H1 (cell line): ENCODE data around the gene RALGAPA2. TPM values are rescaled to one million over a fixed set of nuclear protein-coding genes. Genes with fewer than 3 reads are reported as not detected.

ENCODE experiments used
- CTCF ChIA-PET: fragments of 300-600 bp; sonication (Branson Sonifier 250); formaldehyde crosslinking; loops from one replicate; lab custom pipeline; 2021; ENCODE audit not compliant: partially characterized antibody; lab: Charles Lee
- POLR2A ChIA-PET: fragments of 300-600 bp; sonication (Branson Sonifier 250); formaldehyde crosslinking; loops from one replicate; lab custom pipeline; 2021; ENCODE audit warnings: inconsistent platforms; ENCODE audit not compliant: partially characterized antibody; lab: Charles Lee
- DNase-seq, 2 experiments: peaks; one replicate each; pipeline versions ENCODE4 v3.0.0 to v3.0.0-alpha.2; 2010 to 2022; ENCODE audit warnings: low spot score in 2 of 2, low read depth in 1 of 2, mixed read lengths in 1 of 2
- FAIRE-seq: peaks from 2 replicates; lab custom pipeline; 2011; peaks lifted over from hg19 to GRCh38; lab: Jason Lieb, UNC
- H2AFZ ChIP-seq: 2 replicates; pipeline ENCODE4 v1.8.1; 2012; ENCODE audit warnings: low read length, inconsistent platforms
- H2AK5ac ChIP-seq: 2 replicates; pipeline ENCODE4 v1.6.1; 2013; ENCODE audit warnings: low read depth, low read length
- H2BK120ac ChIP-seq: replicated peaks from 2 replicates; pipeline ENCODE3; 2013; ENCODE audit warnings: low read depth, low read length, inconsistent platforms
- H2BK12ac ChIP-seq: 2 replicates; pipeline ENCODE4 v1.6.1; 2013; ENCODE audit warnings: low read depth, low read length
- H2BK15ac ChIP-seq: 2 replicates; pipeline ENCODE4 v1.6.1; 2013; ENCODE audit warnings: low read length
- H2BK20ac ChIP-seq: 2 replicates; pipeline ENCODE4 v1.6.1; 2013; ENCODE audit warnings: low read length
- H2BK5ac ChIP-seq: 2 replicates; pipeline ENCODE4 v1.6.1; 2013; ENCODE audit warnings: low read depth, low read length
- H3K14ac ChIP-seq: 2 replicates; pipeline ENCODE4 v1.6.1; 2013; ENCODE audit warnings: inconsistent platforms; ENCODE audit not compliant: insufficient read length
- H3K18ac ChIP-seq: 2 replicates; pipeline ENCODE4 v1.6.1; 2013; ENCODE audit warnings: low read length; ENCODE audit errors: extremely low read depth
- H3K23ac ChIP-seq: 2 replicates; pipeline ENCODE4 v1.6.1; 2013; ENCODE audit warnings: inconsistent platforms; ENCODE audit not compliant: insufficient read length
- H3K23me2 ChIP-seq: 2 replicates; pipeline ENCODE4 v1.6.1; 2013; ENCODE audit warnings: low read depth, low read length
- H3K27ac ChIP-seq: 2 replicates; pipeline ENCODE4 v1.6.1; 2011; ENCODE audit warnings: low read depth, low read length, inconsistent platforms
- H3K27me3 ChIP-seq, 4 experiments: replicated peaks in 1 of 4; 1 replicate in 1 of 4; 2 replicates in 3 of 4; pipeline versions ENCODE4 v1.6.1 to v1.8.1; 2011 to 2013; ENCODE audit warnings: low read length in 3 of 4, mild to moderate bottlenecking in 3 of 4, inconsistent platforms in 2 of 4, mixed read lengths in 2 of 4, moderate library complexity in 1 of 4; ENCODE audit not compliant: control insufficient read depth in 3 of 4, insufficient read depth in 3 of 4; ENCODE audit errors: extremely low read depth in 1 of 4
- H3K36me3 ChIP-seq, 4 experiments: 2 replicates each; pipeline versions ENCODE4 v1.6.1 to v1.8.1; 2011 to 2013; ENCODE audit warnings: mild to moderate bottlenecking in 4 of 4, low read length in 3 of 4, moderate library complexity in 2 of 4, control low read depth in 1 of 4, inconsistent platforms in 1 of 4; ENCODE audit not compliant: insufficient read depth in 4 of 4, control insufficient read depth in 2 of 4
- H3K4ac ChIP-seq: replicated peaks from 2 replicates; pipeline ENCODE3; 2013; ENCODE audit warnings: low read length, low read depth, mixed read lengths, inconsistent platforms; ENCODE audit not compliant: insufficient read length
- H3K4me1 ChIP-seq, 4 experiments: replicated peaks in 1 of 4; 1 replicate in 1 of 4; 2 replicates in 3 of 4; pipeline versions ENCODE4 v1.6.1 to v1.8.1; 2011 to 2013; ENCODE audit warnings: low read length in 3 of 4, inconsistent platforms in 2 of 4, mixed read lengths in 1 of 4; ENCODE audit not compliant: insufficient read depth in 4 of 4, control insufficient read depth in 3 of 4
- H3K4me2 ChIP-seq, 2 experiments: 2 replicates each; pipeline versions ENCODE4 v1.6.1 to v1.8.1; 2011 to 2013; ENCODE audit warnings: low read depth in 2 of 2, low read length in 2 of 2, control low read depth in 1 of 2, inconsistent platforms in 1 of 2, mild to moderate bottlenecking in 1 of 2; ENCODE audit not compliant: insufficient read depth in 1 of 2
- H3K4me3 ChIP-seq, 4 experiments: fragments of 200-600, 300-600 bp in 1 of 4; sonication (generic), shearing (Covaris generic), sonication (Bioruptor Twin) in 1 of 4; 2 replicates each; pipeline versions ENCODE4 v1.5.1 to v1.8.1; 2011 to 2016; ENCODE audit warnings: low read length in 4 of 4, low read depth in 3 of 4, control low read depth in 2 of 4, inconsistent platforms in 2 of 4, mild to moderate bottlenecking in 2 of 4, mixed read lengths in 1 of 4, moderate library complexity in 1 of 4; ENCODE audit not compliant: insufficient read depth in 2 of 4; ENCODE audit errors: extremely low read depth in 1 of 4
- H3K56ac ChIP-seq: replicated peaks from 2 replicates; pipeline ENCODE3; 2013; ENCODE audit warnings: low read depth, mild to moderate bottlenecking, mixed read lengths, low read length, inconsistent platforms; ENCODE audit not compliant: insufficient read length
- H3K79me1 ChIP-seq: 2 replicates; pipeline ENCODE4 v1.6.1; 2013; ENCODE audit warnings: low read depth, low read length, control low read depth
- H3K79me2 ChIP-seq, 2 experiments: 2 replicates each; pipeline versions ENCODE4 v1.6.1 to v1.8.1; 2012 to 2013; ENCODE audit warnings: low read length in 2 of 2, mild to moderate bottlenecking in 2 of 2, inconsistent platforms in 1 of 2; ENCODE audit not compliant: insufficient read depth in 2 of 2, control insufficient read depth in 1 of 2
- H3K9ac ChIP-seq, 4 experiments: replicated peaks in 1 of 4; 1 replicate in 1 of 4; 2 replicates in 3 of 4; pipeline versions ENCODE4 v1.6.1 to v1.8.1; 2011 to 2013; ENCODE audit warnings: low read depth in 3 of 4, low read length in 3 of 4, control low read depth in 2 of 4, mild to moderate bottlenecking in 2 of 4, moderate library complexity in 2 of 4, inconsistent platforms in 1 of 4; ENCODE audit errors: extremely low read depth in 1 of 4
- H3K9me3 ChIP-seq, 2 experiments: 2 replicates each; pipeline versions ENCODE4 v1.6.1 to v1.8.1; 2012 to 2013; ENCODE audit warnings: mild to moderate bottlenecking in 2 of 2, moderate library complexity in 2 of 2, control low read depth in 1 of 2, inconsistent platforms in 1 of 2, low read depth in 1 of 2, low read length in 1 of 2, mixed read lengths in 1 of 2; ENCODE audit not compliant: insufficient read depth in 2 of 2
- H4K20me1 ChIP-seq, 2 experiments: replicated peaks in 1 of 2; 2 replicates each; pipeline versions ENCODE3 to v1.8.1; 2011 to 2013; ENCODE audit warnings: inconsistent platforms in 2 of 2, low read length in 2 of 2, mild to moderate bottlenecking in 1 of 2; ENCODE audit not compliant: insufficient read depth in 2 of 2, control insufficient read depth in 1 of 2
- H4K5ac ChIP-seq: 2 replicates; pipeline ENCODE4 v1.6.1; 2013; ENCODE audit warnings: low read length, low read depth, mixed read lengths, inconsistent platforms; ENCODE audit not compliant: insufficient read length
- H4K8ac ChIP-seq: 2 replicates; pipeline ENCODE4 v1.8.0; 2013; ENCODE audit warnings: mild to moderate bottlenecking, moderate library complexity, low read length, inconsistent platforms; ENCODE audit not compliant: insufficient read depth; ENCODE audit errors: extremely low read depth
- H4K91ac ChIP-seq: replicated peaks from 2 replicates; pipeline ENCODE3; 2013; ENCODE audit warnings: low read length, mixed read lengths, inconsistent platforms; ENCODE audit not compliant: insufficient read length
- ASH2L ChIP-seq: fragments of 200-600, 300-600 bp; sonication (generic); IDR thresholded peaks from one replicate; pipeline ENCODE4 v1.7.1; 2017; ENCODE audit warnings: low read length
- CTBP2 ChIP-seq: IDR thresholded peaks from 2 replicates; pipeline ENCODE4 v1.7.0; 2011; ENCODE audit warnings: borderline replicate concordance, mild to moderate bottlenecking, moderate library complexity, mixed read lengths, low read length; ENCODE audit not compliant: insufficient read depth, insufficient read length
- EGR1 ChIP-seq: IDR thresholded peaks from 2 replicates; pipeline ENCODE4 v1.6.1; 2011; ENCODE audit warnings: low read depth, low read length, borderline replicate concordance
- KDM1A ChIP-seq: fragments of 200-600, 300-600 bp; sonication (generic); IDR thresholded peaks from 2 replicates; pipeline ENCODE4 v1.7.1; 2016; ENCODE audit warnings: mild to moderate bottlenecking, low read length, borderline replicate concordance
- RAD21 ChIP-seq, 2 experiments: IDR thresholded peaks in 1 of 2; conservative IDR thresholded peaks in 1 of 2; 2 replicates each; pipeline ENCODE4 v1.6.1; 2011; ENCODE audit warnings: low read depth in 2 of 2, low read length in 2 of 2, improper control_type of control experiment in 1 of 2, inconsistent platforms in 1 of 2, mild to moderate bottlenecking in 1 of 2, moderate library complexity in 1 of 2
- TCF12 ChIP-seq: IDR thresholded peaks from 2 replicates; pipeline ENCODE4 v1.6.1; 2011; ENCODE audit warnings: low read depth, mild to moderate bottlenecking, low read length
- YY1 ChIP-seq: IDR thresholded peaks from 2 replicates; pipeline ENCODE4 v1.6.1; 2011; ENCODE audit warnings: low read depth, mild to moderate bottlenecking, low read length
- ZNF274 ChIP-seq: IDR thresholded peaks from 2 replicates; pipeline ENCODE4 v1.7.0; 2012; ENCODE audit warnings: low read length, borderline replicate concordance; ENCODE audit errors: extremely low read depth
- WGBS, 2 experiments: shearing (Covaris generic) in 1 of 2; methylation state at CpG; one replicate each; pipeline versions ENCODE4 v1.1.6 to v1.1.7; 2013 to 2015; ENCODE audit warnings: low lambda C conversion rate in 2 of 2, mixed read lengths in 2 of 2, inconsistent platforms in 1 of 2, low coverage in 1 of 2, missing lambda C conversion rate in 1 of 2; ENCODE audit not compliant: insufficient replicate concordance in 2 of 2, insufficient coverage in 1 of 2, insufficient read length in 1 of 2; ENCODE audit errors: extremely low coverage in 1 of 2, missing lambda C conversion rate in 1 of 2; 5-methylcytosine and 5-hydroxymethylcytosine counted together
- polyA plus RNA-seq, 7 experiments: library from polyadenylated mRNA; depleted of rRNA in 3 of 7; stranded (reverse) in 5 of 7; unstranded in 2 of 7; fragments of >200 nt in 5 of 7; fragments of 200-250 nt in 2 of 7; gene quantifications; 1 replicate in 5 of 7; 2 replicates in 1 of 7; 4 replicates in 1 of 7; pipeline versions ENCODE4 v1.2.1 to v1.2.3, GENCODE V29; 2011 to 2013; ENCODE audit warnings: missing spikeins in 2 of 7, mixed read lengths in 2 of 7
- total RNA-seq: library from RNA; stranded (reverse); fragmentation: NEBNext Ultra II Directional; extraction: Animal tissue kit (Norgen Biotek cat#: 25700); gene quantifications from 2 replicates; pipeline ENCODE4 v1.2.1, GENCODE V29; 2021
- TF ChIP-seq, protein P1 (sequence below), 3 experiments: IDR thresholded peaks; 1 replicate in 2 of 3; 2 replicates in 1 of 3; pipeline versions ENCODE4 v1.5.1 to v1.6.1; 2011; ENCODE audit warnings: low read length in 3 of 3, mild to moderate bottlenecking in 3 of 3, inconsistent platforms in 2 of 3, low read depth in 1 of 3, moderate library complexity in 1 of 3; ENCODE audit not compliant: insufficient read depth in 1 of 3; ENCODE audit errors: control extremely low read depth in 1 of 3

RALGAPA2 gene
- total and polyA plus RNA-seq, 2 of the 8 experiments (the other 6 are each of a cell fraction or from before 2014, with no cell fraction given) = 5.1 to 25.5 TPM

- Histone ChIP-seq H3K9me3 (no peaks in the 10 kb centered on the region), H3K23ac (no peak overlapping the region), H3K79me1 (no peaks in the 10 kb centered on the region), H3K27ac (no peak overlapping the region), H2BK120ac (peak overlapping the region; percentile 16), H2AFZ (no peak overlapping the region), H3K36me3 (no peaks in the 10 kb centered on the region; a peak in 1 of 8 replicates), H2AK5ac (peak overlapping the region; percentile 40; the same call in 1 of the 2 replicates), H3K18ac (peak overlapping the region; percentile 44; the same call in 1 of the 2 replicates), H3K4me1 (peaks cover 11 to 30% (median 18%) of the 10 kb centered on the region in 4 experiments), H4K91ac (peak overlapping the region; percentile 58), H3K14ac (no peak overlapping the region), H2BK12ac (peak overlapping the region; percentile 60), H3K23me2 (no peaks in the 10 kb centered on the region; the same call in 1 of the 2 replicates), H3K4me2 (peak overlapping the region in 1 of 2 experiments; percentile 43; a peak in 2 of 4 replicates), H3K56ac (no peak overlapping the region), H2BK5ac (peak overlapping the region; percentile 74; the same call in 1 of the 2 replicates), H4K5ac (no peak overlapping the region), H3K9ac (no peak overlapping the region)
- FAIRE-seq = peak; percentile 91
- TF ChIP-seq TCF12 = no peak
- TF ChIP-seq, protein P1, sequence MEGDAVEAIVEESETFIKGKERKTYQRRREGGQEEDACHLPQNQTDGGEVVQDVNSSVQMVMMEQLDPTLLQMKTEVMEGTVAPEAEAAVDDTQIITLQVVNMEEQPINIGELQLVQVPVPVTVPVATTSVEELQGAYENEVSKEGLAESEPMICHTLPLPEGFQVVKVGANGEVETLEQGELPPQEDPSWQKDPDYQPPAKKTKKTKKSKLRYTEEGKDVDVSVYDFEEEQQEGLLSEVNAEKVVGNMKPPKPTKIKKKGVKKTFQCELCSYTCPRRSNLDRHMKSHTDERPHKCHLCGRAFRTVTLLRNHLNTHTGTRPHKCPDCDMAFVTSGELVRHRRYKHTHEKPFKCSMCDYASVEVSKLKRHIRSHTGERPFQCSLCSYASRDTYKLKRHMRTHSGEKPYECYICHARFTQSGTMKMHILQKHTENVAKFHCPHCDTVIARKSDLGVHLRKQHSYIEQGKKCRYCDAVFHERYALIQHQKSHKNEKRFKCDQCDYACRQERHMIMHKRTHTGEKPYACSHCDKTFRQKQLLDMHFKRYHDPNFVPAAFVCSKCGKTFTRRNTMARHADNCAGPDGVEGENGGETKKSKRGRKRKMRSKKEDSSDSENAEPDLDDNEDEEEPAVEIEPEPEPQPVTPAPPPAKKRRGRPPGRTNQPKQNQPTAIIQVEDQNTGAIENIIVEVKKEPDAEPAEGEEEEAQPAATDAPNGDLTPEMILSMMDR (IDR thresholded peaks at IDR 0.05; ENCODE audit: control extremely low read depth in 1 of 3, insufficient read depth in 1 of 3, low read depth in 1 of 3, low read length in 3 of 3) = peak; percentile 11 to 74 (median 54)
- peak; percentile 73 for TF ChIP-seq EGR1
- peak; percentile 52 to 59; a peak in 3 of 4 replicates for TF ChIP-seq RAD21 (IDR thresholded peaks at IDR 0.05 in 1 of 2, conservative IDR thresholded peaks at IDR 0.05 in 1 of 2; ENCODE audit: low read depth in 2 of 2, low read length in 2 of 2)
- TF ChIP-seq YY1 = 0 out of 2 replicates have a peak, but pooled peaks have one; percentile 42
- no peak for TF ChIP-seq ZNF274
- TF ChIP-seq CTBP2 = peak; percentile 53
- no peak for TF ChIP-seq KDM1A
- peak; percentile 27 for TF ChIP-seq ASH2L
- TF ChIP-seq, all 59 proteins: peak for 6
- ChIA-PET CTCF (interaction anchor here (0.7 to 5.6 kb wide), 14 partner anchors 9 to 128 kb away, joined by 3 to 26 read pairs (median 4); no protein-coding TSS in a partner anchor), POLR2A (interaction anchor here (0.6 to 1.5 kb wide), 3 partner anchors 13 to 96 kb away, joined by 3 to 4 read pairs (median 3); no protein-coding TSS in a partner anchor)
- Histone ChIP-seq H3K4me3 (no peak overlapping the region), H3K79me2 (no peaks in the 10 kb centered on the region), H4K20me1 (no peaks in the 10 kb centered on the region), H2BK15ac (peak overlapping the region; percentile 20; the same call in 1 of the 2 replicates), H4K8ac (no peak overlapping the region), H2BK20ac (0 out of 2 replicates have a peak overlapping the region, but pooled peaks have one; percentile 16), H3K4ac (no peak overlapping the region), H3K27me3 (no peaks in the 10 kb centered on the region)
- DNase-seq = peak in 1 of 2 experiments; percentile 64
- 42% methylated on average over 2 of the region's 2 CpGs; no CpG with 5 or more reads in 1 of the 2 experiments for WGBS, 2 experiments
These were observed 247.2 kb downstream of the RALGAPA2 start for GRCh38 chr20:20465252-20465651.
